ENCODE results near the gene RPUSD1.
A peak's percentile ranks its signal among the peaks of the same experiment; 100 is the strongest.

RPUSD1 gene

DNA sequence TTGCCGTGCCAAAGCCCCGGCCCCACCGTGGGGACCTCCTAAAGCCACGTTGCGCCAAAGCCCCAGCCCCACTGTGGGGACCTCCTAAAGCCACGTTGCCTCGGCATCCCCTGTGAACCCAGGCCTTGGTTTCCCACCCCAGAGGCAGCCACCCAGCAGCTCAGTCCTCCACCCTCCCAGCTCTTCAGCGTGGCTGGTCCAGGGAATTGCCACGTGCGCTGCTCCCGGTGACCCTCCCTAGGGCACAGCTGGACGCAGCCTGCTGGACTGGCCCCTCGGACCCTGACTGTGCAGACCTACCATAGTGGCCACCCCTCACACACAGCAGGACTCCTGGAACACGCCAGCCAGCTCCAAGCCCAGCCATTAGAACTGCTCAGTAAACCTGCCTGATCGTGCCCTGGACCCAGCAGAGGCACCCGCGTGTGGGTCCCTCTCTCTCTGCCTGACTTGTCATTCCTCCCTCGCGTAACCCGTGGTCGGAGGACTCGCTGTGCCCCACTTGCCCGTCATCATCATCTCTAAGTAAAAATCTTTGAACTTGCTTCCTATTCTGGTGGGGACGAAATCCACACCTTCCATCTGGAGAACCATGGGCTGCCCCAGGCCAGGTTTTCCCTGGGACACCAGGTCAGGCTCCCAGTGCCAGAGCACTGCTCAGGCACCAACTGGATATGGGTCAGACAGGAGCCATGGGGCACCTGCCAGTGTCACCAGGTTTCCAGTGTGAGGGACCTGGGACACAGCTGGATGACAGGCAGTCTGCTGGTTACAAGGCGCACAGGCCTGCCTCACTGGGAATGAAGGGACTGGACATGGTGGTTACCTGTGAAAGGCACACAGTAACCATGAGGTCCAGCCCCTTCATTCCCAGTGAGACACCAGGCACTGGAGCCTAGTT is 53.0 kb downstream of the RPUSD1 start:
- no peaks in the 10 kb centered on the region for H3K27me3 ChIP-seq (ENCODE audit: insufficient read depth, low read depth)
- no peak overlapping the region for H2AFZ ChIP-seq (ENCODE audit: low read depth)
- TF ChIP-seq, protein P1, sequence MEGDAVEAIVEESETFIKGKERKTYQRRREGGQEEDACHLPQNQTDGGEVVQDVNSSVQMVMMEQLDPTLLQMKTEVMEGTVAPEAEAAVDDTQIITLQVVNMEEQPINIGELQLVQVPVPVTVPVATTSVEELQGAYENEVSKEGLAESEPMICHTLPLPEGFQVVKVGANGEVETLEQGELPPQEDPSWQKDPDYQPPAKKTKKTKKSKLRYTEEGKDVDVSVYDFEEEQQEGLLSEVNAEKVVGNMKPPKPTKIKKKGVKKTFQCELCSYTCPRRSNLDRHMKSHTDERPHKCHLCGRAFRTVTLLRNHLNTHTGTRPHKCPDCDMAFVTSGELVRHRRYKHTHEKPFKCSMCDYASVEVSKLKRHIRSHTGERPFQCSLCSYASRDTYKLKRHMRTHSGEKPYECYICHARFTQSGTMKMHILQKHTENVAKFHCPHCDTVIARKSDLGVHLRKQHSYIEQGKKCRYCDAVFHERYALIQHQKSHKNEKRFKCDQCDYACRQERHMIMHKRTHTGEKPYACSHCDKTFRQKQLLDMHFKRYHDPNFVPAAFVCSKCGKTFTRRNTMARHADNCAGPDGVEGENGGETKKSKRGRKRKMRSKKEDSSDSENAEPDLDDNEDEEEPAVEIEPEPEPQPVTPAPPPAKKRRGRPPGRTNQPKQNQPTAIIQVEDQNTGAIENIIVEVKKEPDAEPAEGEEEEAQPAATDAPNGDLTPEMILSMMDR (conservative IDR thresholded peaks at IDR 0.05; ENCODE audit: low read depth, low read length): no peak
- peak overlapping the region; percentile 98 for H3K4me2 ChIP-seq
- H3K36me3 ChIP-seq (ENCODE audit: insufficient read depth): no peaks in the 10 kb centered on the region
- peaks cover 56% of the 10 kb centered on the region for H3K4me1 ChIP-seq (ENCODE audit: low read depth, poor library complexity, severe bottlenecking)
- H3K9ac ChIP-seq: peak overlapping the region; percentile 43; the same call in 1 of the 2 replicates
- peaks cover 8% of the 10 kb centered on the region; the same call in 1 of the 2 replicates for H3K79me2 ChIP-seq (ENCODE audit: insufficient read depth, low read depth)
- peak overlapping the region; percentile 88 for H3K27ac ChIP-seq
- no peaks in the 10 kb centered on the region for H4K20me1 ChIP-seq (ENCODE audit: insufficient read depth)
- no peak overlapping the region for H3K4me3 ChIP-seq (IDR thresholded peaks at IDR 0.05; ENCODE audit: insufficient read depth, low read depth, low read length)
